Breast epithelium (tissue), 4 donors: ENCODE data around the gene LIX1L. TPM values are rescaled to one million over a fixed set of nuclear protein-coding genes. Genes with fewer than 3 reads are reported as not detected.
"Not testable (repeated sequence)": the region's sequence is repeated elsewhere in the genome, so short reads cannot be mapped to it uniquely, and the experiment has no call there.

Experiments used
- DNase-seq, 2 donors: peaks; one replicate each; pipeline ENCODE4 v3.0.0-alpha.2; 2019; ENCODE audit warnings: low spot score in 2 of 2
- H3K27ac ChIP-seq, 2 donors: fragments of 200-600 bp; sonication (generic) in 1 of 2; one replicate each; pipeline ENCODE4 v1.5.1; 2016 to 2019; ENCODE audit warnings: mild to moderate bottlenecking in 1 of 2
- H3K27me3 ChIP-seq, 2 donors: fragments of 200-600 bp; sonication (generic) in 1 of 2; one replicate each; pipeline versions ENCODE4 v1.5.1 to v1.6.0; 2017 to 2019; ENCODE audit warnings: control low read depth in 1 of 2, mild to moderate bottlenecking in 1 of 2
- H3K36me3 ChIP-seq: fragments of 200-600 bp; one replicate; pipeline ENCODE4 v1.5.1; 2019
- H3K4me1 ChIP-seq, 2 donors: fragments of 200-600 bp; sonication (generic); one replicate each; pipeline ENCODE4 v1.5.1; 2016 to 2019; ENCODE audit warnings: control low read depth in 1 of 2
- H3K4me3 ChIP-seq, 3 donors: fragments of 200-600 bp; sonication (generic); 1 replicate in 2 of 3; 2 replicates in 1 of 3; pipeline ENCODE4 v1.5.1; 2016 to 2019; ENCODE audit warnings: mild to moderate bottlenecking in 3 of 3, moderate library complexity in 2 of 3
- H3K9me3 ChIP-seq, 2 donors: fragments of 200-600 bp; sonication (generic) in 1 of 2; one replicate each; pipeline ENCODE4 v1.5.1; 2016 to 2019; ENCODE audit warnings: control low read depth in 1 of 2
- POLR2A ChIP-seq: fragments of 450-650 bp; IDR thresholded peaks from one replicate; pipeline ENCODE4 v1.6.1; 2016; ENCODE audit warnings: antibody characterized with exemption, mild to moderate bottlenecking, moderate library complexity
- POLR2AphosphoS5 ChIP-seq, 3 donors: sonication (generic); formaldehyde crosslinking; IDR thresholded peaks; one replicate each; pipeline ENCODE4 v1.6.1; 2017; ENCODE audit warnings: antibody characterized with exemption in 3 of 3
- intact Hi-C: fragments of 100-400 bp; cut with DNase I; formaldehyde crosslinking; loops from one replicate; pipeline ENCODE4 v1.15.1; 2023; ENCODE audit warnings: low total_unique reads
- total RNA-seq, 3 donors: library from RNA; depleted of rRNA; stranded (reverse); fragments of >200 nt; gene quantifications; one replicate each; pipeline ENCODE4 v1.1.0, GENCODE V29; 2016
- TF ChIP-seq, protein P1 (sequence below), 3 donors: fragments of 450-650 bp; IDR thresholded peaks; one replicate each; pipeline ENCODE4 v1.5.1; 2016 to 2017; ENCODE audit warnings: antibody characterized with exemption in 3 of 3, mild to moderate bottlenecking in 3 of 3, moderate library complexity in 3 of 3

The LIX1L gene
- total RNA-seq, 3 donors from 2014 or later = 18.1 to 28.5 (median 21.8) TPM

DNA sequence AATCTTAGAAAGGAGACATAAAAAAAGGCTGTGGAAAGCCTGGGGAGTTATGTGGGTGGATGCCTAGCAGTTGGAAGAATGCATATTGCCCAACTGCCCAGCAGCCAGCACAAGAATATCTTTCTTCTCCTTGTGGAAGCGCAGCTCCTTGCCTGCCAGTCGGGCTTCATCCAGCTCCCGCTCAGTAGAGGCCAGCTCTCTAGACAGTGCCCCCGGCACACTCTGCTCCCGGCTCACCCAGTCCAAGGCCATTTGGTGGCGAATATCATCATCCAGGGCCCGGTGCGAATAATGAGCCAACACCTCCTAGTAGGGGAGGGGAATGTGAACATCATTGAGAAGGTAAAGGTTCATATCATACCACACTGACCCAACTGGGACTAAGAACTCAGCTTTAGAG lies 21.6 kb downstream of the LIX1L start:
- intact Hi-C loops = no loop called here
- no peaks in the 10 kb centered on the region for H3K4me1 ChIP-seq
- no peak overlapping the region for H3K4me3 ChIP-seq
- H3K27ac ChIP-seq = peak overlapping the region; percentile 67 to 68
- TF ChIP-seq, protein P1, sequence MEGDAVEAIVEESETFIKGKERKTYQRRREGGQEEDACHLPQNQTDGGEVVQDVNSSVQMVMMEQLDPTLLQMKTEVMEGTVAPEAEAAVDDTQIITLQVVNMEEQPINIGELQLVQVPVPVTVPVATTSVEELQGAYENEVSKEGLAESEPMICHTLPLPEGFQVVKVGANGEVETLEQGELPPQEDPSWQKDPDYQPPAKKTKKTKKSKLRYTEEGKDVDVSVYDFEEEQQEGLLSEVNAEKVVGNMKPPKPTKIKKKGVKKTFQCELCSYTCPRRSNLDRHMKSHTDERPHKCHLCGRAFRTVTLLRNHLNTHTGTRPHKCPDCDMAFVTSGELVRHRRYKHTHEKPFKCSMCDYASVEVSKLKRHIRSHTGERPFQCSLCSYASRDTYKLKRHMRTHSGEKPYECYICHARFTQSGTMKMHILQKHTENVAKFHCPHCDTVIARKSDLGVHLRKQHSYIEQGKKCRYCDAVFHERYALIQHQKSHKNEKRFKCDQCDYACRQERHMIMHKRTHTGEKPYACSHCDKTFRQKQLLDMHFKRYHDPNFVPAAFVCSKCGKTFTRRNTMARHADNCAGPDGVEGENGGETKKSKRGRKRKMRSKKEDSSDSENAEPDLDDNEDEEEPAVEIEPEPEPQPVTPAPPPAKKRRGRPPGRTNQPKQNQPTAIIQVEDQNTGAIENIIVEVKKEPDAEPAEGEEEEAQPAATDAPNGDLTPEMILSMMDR (IDR thresholded peaks at IDR 0.05) = no peak
- TF ChIP-seq POLR2A = no peak
- TF ChIP-seq POLR2AphosphoS5 (IDR thresholded peaks at IDR 0.05) = no peak
- H3K9me3 ChIP-seq = no peaks in the 10 kb centered on the region
- H3K27me3 ChIP-seq = no peaks in the 10 kb centered on the region
- H3K36me3 ChIP-seq = no peaks in the 10 kb centered on the region
- DNase-seq = peak in 1 of 2 donors; percentile 61

DNA sequence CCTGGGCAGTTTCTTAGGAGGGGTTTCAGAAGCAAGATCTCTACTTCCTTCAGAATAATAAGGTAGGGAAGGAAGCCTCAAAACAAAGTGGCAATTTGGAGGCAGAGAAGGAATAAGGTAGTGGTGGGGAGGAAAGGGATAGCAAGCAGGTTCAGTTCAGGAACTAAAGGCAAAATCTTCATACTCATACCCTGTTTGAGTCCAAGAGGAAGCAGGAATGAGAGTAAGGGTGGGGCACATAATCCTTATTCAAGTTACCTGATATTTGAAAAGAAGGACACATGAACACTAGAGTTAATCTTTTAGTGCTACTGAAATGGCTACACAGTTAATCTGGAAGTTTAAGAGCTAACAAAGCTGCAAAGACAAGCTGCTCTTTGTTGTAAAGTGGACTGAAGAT lies 22.1 kb downstream of the LIX1L start:
- no peak overlapping the region for H3K4me3 ChIP-seq
- H3K4me1 ChIP-seq = no peaks in the 10 kb centered on the region
- H3K36me3 ChIP-seq = no peaks in the 10 kb centered on the region
- H3K27me3 ChIP-seq = no peaks in the 10 kb centered on the region
- no peak for DNase-seq
- TF ChIP-seq, protein P1 (IDR thresholded peaks at IDR 0.05) = no peak
- no peak for TF ChIP-seq POLR2AphosphoS5 (IDR thresholded peaks at IDR 0.05)
- no peak for TF ChIP-seq POLR2A
- intact Hi-C loops = no loop called here
- no peaks in the 10 kb centered on the region for H3K9me3 ChIP-seq
- H3K27ac ChIP-seq = peak overlapping the region; percentile 61 to 68

DNA sequence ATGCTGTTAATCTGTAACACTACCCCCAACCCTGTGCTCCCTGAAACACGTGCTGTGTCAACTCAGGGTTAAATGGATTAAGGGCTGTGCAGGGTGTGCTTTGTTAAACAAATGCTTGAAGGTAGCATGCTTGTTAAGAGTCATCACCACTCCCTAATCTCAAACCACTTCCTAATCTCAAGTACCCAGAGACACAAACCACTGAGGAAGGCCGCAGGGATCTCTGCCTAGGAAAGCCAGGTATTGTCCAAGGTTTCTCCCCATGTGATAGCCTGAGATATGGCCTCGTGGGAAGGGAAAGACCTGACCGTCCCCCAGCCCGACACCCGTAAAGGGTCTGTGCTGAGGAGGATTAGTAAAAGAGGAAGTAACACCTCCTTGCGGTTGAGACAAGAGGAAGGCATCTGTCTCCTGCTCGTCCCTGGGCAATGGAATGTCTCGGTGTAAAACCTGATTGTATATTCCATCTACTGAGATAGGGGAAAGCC lies 25.3 kb downstream of the LIX1L start:
- H3K4me1 ChIP-seq, H3K27ac ChIP-seq, H3K4me3 ChIP-seq, H3K9me3 ChIP-seq, H3K36me3 ChIP-seq, H3K27me3 ChIP-seq, intact Hi-C loops, DNase-seq: not testable (repeated sequence)

DNA sequence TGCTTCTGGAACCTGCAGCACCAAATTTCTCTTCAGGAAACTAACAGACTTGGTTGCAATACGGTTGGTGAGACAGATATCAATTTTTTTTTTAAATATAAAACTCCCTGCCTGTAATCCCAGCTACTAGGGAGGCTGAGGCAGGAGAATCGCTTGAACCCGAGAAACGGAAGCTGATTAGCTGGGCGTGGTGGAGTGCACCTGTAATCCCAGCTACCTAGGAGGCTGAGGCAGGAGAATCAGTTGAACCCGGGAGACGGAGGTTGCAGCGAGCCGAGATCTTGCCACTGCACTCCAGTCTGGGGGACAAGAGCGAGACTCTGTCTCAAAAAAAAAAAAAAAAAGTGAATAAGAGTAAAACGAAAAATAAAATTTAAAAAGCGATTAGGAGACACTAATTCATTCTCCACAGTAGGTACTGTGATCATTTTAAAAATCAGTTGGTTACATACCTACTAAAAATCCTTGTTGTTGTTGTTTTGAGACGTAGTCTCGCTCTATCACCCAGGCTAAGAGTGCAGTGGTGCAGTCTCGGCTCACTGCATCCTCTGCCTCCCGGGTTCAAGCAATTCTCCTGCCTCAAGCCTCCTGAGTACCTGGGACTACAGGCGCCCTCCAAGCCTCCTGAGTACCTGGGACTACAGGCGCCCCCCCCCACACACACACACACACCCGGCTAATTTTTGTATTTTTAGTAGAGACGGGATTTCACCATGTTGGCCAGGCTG lies 29.7 kb downstream of the LIX1L start:
- intact Hi-C loops = no loop called here

DNA sequence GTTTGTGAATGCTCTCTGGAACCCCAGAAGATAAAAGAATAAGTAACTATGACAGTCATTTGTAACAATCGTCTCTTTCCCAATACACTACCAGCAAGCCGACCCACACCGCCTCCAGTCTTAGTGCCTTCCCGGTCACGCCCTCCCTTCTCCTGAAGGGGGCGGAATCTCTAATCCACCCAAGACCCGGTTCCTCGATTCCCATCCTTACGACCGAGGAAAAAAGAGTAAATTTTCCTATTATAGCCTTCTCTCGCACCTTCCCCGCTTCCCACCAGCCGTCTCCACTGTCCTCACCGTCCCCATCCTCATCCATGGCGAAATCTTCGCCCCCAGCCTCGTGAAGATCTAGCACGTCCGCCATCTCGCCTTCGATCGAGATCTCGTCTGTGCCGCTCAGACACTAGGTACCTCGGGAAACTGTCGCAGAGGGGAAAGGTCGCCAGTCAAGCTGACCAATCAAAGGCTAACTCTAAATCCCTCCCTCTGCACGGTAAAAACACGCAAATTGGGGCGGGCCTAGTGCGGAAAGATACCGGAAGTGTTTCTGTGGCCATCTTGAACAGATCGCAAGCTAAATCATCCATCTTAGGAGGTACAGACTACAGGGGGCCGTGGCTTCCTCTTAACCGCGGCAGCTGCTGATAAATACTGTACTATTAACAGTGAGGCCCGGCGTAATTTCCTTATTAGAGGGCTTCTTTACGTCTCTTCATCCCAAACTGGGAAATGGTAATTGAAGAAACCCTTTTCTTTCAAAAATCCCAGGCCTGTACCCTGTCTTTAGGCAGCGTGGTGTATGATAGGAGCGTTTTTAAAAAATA lies 30.5 kb downstream of the LIX1L start, which contains the start of gene RBM8A:
Gene RBM8A (minus strand): TSS at position 422 of the 824 bp plus-strand sequence. CDS start 58 bp downstream, at position 364.
- H3K9me3 ChIP-seq = no peaks in the 10 kb centered on the region
- peak within 1 kb of the TSS; percentile 63 to 82 (median 67) for H3K4me3 ChIP-seq
- H3K36me3 ChIP-seq = no peaks in the 10 kb centered on the region
- peaks cover 0 to 5% of the 10 kb centered on the region in 2 donors for H3K4me1 ChIP-seq
- peak; percentile 95 to 98 for DNase-seq
- no peaks in the 10 kb centered on the region for H3K27me3 ChIP-seq
- intact Hi-C loops = no loop called here
- H3K27ac ChIP-seq = peak within 1 kb of the TSS; percentile 96 to 97
- TF ChIP-seq POLR2A (peak; percentile 98), POLR2AphosphoS5 (IDR thresholded peaks at IDR 0.05) (peak; percentile 99 to 100 (median 99))
- TF ChIP-seq, protein P1 (IDR thresholded peaks at IDR 0.05) = peak; percentile 67 to 77 (median 74)

More for the DNA sequence above, 29.7 kb downstream of the LIX1L start:
- Histone ChIP-seq H3K9me3 (no peaks in the 10 kb centered on the region), H3K4me3 (peak overlapping the region; percentile 63 to 82 (median 67)), H3K27ac (peak overlapping the region; percentile 96 to 97), H3K36me3 (no peaks in the 10 kb centered on the region), H3K27me3 (no peaks in the 10 kb centered on the region), H3K4me1 (peaks cover 0 to 5% of the 10 kb centered on the region in 2 donors)
- TF ChIP-seq, protein P1 (IDR thresholded peaks at IDR 0.05) = no peak
- TF ChIP-seq POLR2AphosphoS5 (IDR thresholded peaks at IDR 0.05) = no peak
- TF ChIP-seq POLR2A = no peak
- no peak for DNase-seq
